ENCODE data around the gene KLRD1.
"Not testable (repeated sequence)": the region's sequence is repeated elsewhere in the genome, so short reads cannot be mapped to it uniquely, and the experiment has no call there.

KLRD1 gene

DNA sequence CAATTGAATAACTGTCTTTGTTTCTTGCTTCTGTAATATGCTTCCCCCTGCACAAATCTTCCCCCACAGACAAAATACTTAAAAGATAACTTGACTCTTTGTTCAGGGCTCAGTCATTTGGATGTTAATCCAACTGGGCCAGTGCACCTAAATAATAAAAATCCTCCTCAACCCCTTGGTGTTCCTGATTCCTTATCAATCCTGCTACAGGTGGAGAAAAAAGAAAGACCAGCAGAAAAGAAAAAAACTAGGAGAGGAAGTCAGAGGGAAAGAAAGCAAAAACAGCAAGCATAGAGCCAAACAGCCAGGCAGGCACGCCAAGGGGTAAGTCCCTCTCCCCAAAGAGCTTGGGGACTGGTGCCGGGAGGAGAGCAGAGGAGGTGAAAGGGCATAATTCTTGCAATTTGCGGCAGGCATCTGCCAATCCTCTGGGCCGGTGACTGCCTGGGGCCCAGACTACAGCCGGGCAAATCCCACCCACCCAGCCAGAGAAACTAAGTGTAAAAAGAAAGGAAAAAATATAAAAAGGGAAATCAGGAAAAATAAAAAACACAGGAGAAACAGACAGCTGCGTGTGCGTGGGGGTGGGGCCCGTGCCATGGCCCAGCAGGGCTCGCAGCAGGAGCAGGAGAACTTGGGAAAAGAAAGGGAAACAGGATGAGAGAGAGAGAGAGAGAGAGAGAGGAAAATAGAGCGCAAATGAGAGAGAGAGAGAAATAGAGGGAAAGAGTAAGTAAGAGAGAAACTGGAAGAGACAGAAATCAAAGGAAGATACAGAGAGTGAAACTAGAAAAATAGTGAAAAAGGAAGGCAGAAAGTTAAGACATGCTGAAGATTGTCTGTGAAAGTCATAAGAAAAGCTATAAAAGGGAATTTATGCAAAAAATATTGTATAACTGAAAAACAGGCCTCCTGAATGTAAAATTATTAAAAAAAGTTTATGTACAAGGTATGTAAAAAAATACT, 60.8 kb downstream of the KLRD1 start:
- DNase-seq (ENCODE audit: low read depth in 2 of 2), result no peak

DNA sequence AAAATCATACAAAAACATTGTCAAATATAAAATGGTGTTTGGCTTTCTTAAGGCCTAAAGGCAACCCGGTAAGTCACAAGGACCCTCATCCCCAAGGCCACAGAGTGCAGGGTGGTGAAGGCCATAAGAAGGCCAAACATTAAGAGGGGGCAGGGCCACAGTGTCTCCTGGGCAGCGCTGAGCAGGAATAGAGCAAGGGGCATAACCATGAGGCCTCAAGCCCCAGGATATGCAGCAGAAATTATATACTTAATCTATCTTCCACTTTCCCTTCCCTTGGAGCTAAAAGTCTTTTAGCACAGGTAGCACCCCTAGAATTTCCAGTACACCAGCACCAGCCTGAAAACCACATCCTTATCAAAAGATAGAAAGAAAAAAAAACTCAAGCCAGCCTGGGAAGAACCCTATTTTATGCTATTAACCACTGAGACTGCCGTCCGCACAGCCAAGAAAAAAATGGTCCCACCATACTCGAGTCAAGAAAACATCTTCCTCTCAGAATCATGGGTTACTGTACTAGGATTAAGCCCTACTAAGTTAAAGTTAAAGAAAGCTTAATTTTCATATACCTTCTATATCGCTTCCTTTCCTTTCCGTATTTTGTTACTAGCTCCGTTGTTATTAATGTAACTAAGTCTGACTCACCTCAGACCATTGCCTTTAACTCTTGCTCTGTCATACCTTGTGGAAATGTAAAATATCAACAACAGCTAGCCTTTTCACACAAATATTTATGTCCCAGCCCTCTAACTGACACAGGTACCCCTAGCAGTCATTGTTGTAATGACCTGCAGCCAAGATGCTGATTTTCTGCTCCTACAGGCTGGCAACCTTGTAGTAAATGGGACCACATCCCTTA, 62.1 kb downstream of the KLRD1 start:
- DNase-seq (ENCODE audit: low read depth in 2 of 2), result no peak

DNA sequence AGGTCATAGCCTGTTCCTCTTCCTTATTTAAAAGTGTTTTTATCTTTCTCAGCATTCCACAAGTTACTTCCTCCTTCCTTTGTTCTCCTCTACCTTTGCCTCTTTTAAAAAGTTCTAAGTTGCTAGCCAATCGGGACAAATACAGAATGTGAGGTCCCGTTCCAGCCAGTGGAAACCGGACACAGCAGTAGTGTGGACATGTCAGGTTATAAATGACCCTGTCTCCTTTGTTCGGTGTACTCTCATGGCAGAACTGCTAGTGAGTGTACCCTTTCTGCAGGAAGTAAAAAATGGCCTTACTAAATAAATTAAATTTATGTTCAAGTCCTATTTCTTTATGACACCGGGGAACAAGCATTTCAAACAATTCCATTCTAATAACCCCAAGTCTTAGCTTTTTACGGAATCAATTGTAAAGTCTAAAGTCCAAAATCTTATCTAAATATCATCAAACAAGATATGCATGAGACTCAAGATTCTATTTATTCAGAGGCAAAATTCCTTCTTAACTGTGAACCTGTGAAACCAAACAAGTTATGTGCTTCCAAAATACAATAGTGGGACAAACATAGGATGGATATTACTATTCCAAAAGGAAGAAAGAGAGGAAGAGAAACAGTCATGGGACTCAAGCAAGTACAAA, 64.3 kb downstream of the KLRD1 start:
- not testable (repeated sequence) for DNase-seq (ENCODE audit: low read depth in 2 of 2)

- DNase-seq (ENCODE audit: low read depth in 2 of 2), result no peak
These were observed 64.9 kb downstream of the KLRD1 start for GRCh38 chr12:10372559-10372958.

GRCh38 chr12:10374624-10375018, 67.0 kb downstream of the KLRD1 start:
- no peak for DNase-seq (ENCODE audit: low read depth in 2 of 2)

DNA sequence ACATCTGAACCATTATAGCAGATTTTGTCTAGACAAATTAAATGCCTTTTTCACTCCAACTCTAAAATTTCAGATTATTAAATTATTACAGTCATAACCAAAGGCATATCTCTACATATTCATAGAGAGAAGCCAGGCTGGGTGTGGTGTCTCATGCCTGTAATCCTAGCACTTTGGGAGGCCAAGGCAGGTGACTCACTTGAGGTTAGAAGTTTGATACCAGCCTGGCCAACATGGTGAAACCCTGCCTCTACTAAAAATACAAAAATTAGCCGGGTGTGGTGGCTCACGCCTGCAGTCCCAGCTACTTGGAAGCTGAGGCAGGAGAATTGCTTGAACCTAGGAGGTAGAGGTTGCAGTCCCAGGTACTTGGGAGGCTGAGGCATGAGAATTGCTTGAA, 71.1 kb downstream of the KLRD1 start:
- not testable (repeated sequence) for DNase-seq (ENCODE audit: low read depth in 2 of 2)

Measured in stimulated activated CD8-positive, alpha-beta memory T cell treated with anti-CD3 and anti-CD28 coated beads, Interleukin-15, amount 100 ng/mL, for 4 hours (primary cell).